SU-DHL-6 (cell line): Measurements from ENCODE around the gene SH3PXD2B.

Experiments
- H2AFZ ChIP-seq: fragments of 200-600 bp; sonication (generic); 2 replicates; pipeline ENCODE4 v1.6.1; 2014; ENCODE audit warnings: low read depth, mild to moderate bottlenecking, moderate library complexity, mixed read lengths, antibody characterized with exemption, low read length; ENCODE audit not compliant: severe bottlenecking
- H3F3A ChIP-seq: fragments of 200-600 bp; shearing (Covaris generic); 2 replicates; pipeline ENCODE4 v1.6.0; 2016; ENCODE audit warnings: antibody characterized with exemption, mild to moderate bottlenecking; ENCODE audit not compliant: insufficient read depth
- H3K27ac ChIP-seq: fragments of 200-600 bp; sonication (generic); 2 replicates; pipeline ENCODE4 v1.5.1; 2016; ENCODE audit warnings: low read depth, mild to moderate bottlenecking, low read length, moderate library complexity, mixed read lengths
- H3K27me3 ChIP-seq: fragments of 200-600 bp; sonication (generic), shearing (Covaris generic); 2 replicates; pipeline ENCODE4 v1.6.0; 2014; ENCODE audit warnings: mild to moderate bottlenecking, low read length
- H3K36me3 ChIP-seq: fragments of 200-600 bp; sonication (generic); 2 replicates; pipeline ENCODE4 v1.6.1; 2014; ENCODE audit warnings: mild to moderate bottlenecking, low read length, mixed read lengths
- H3K4me2 ChIP-seq: fragments of 300-600, 200-600 bp; shearing (Covaris generic), sonication (generic); 2 replicates; pipeline ENCODE4 v1.6.0; 2014; ENCODE audit warnings: low read length, low read depth, mild to moderate bottlenecking; ENCODE audit not compliant: poor library complexity, severe bottlenecking
- H3K4me3 ChIP-seq: fragments of 200-600 bp; sonication (generic); 2 replicates; pipeline ENCODE4 v1.5.1; 2014; ENCODE audit warnings: antibody characterized with exemption, low read length, mild to moderate bottlenecking, mixed read lengths; ENCODE audit not compliant: insufficient read depth, poor library complexity, severe bottlenecking
- H3K79me2 ChIP-seq: fragments of 200-600 bp; sonication (generic); 2 replicates; pipeline ENCODE4 v1.6.1; 2014; ENCODE audit warnings: mild to moderate bottlenecking, low read length, moderate library complexity; ENCODE audit not compliant: insufficient read depth
- H3K9ac ChIP-seq: fragments of 200-600 bp; sonication (generic); 2 replicates; pipeline ENCODE4 v1.7.0; 2014; ENCODE audit warnings: mild to moderate bottlenecking, low read length
- H3K9me2 ChIP-seq: fragments of 200-600 bp; sonication (generic); replicated peaks from 2 replicates; pipeline ENCODE4 v1.6.1; 2014; ENCODE audit warnings: low read length; ENCODE audit not compliant: insufficient read depth
- H3K9me3 ChIP-seq: fragments of 200-600 bp; sonication (generic); 2 replicates; pipeline ENCODE4 v1.6.1; 2014; ENCODE audit warnings: low read length, mixed read lengths; ENCODE audit not compliant: insufficient read depth
- H4K20me1 ChIP-seq: fragments of 200-600 bp; sonication (generic); 2 replicates; pipeline ENCODE4 v1.6.1; 2014; ENCODE audit warnings: low read depth, mild to moderate bottlenecking, antibody characterized with exemption, low read length, moderate library complexity, mixed read lengths
- CTCF ChIP-seq: fragments of 200-600 bp; sonication (generic); IDR thresholded peaks from one replicate; pipeline ENCODE4 v1.5.1; 2017; ENCODE audit warnings: antibody characterized with exemption, mild to moderate bottlenecking, low read length, moderate library complexity; ENCODE audit not compliant: insufficient read depth, poor library complexity, severe bottlenecking
- EZH2phosphoT487 ChIP-seq: fragments of 200-600 bp; sonication (generic), shearing (Covaris generic); conservative IDR thresholded peaks from 2 replicates; pipeline ENCODE4 v1.6.1; 2018; ENCODE audit warnings: mild to moderate bottlenecking, antibody characterized with exemption, low read length, moderate library complexity, mixed read lengths

The SH3PXD2B gene

GRCh38 chr5:172396220-172396619 is 58.1 kb downstream of the SH3PXD2B start:
- Histone ChIP-seq H3K9me3 (no peaks in the 10 kb centered on the region), H3K27me3 (no peaks in the 10 kb centered on the region), H3K9me2 (no peaks in the 10 kb centered on the region), H3K4me3 (no peak overlapping the region), H3K36me3 (no peaks in the 10 kb centered on the region), H2AFZ (no peak overlapping the region), H4K20me1 (no peaks in the 10 kb centered on the region), H3K9ac (no peak overlapping the region), H3K27ac (no peak overlapping the region), H3F3A (no peaks in the 10 kb centered on the region), H3K79me2 (no peaks in the 10 kb centered on the region), H3K4me2 (no peak overlapping the region)
- TF ChIP-seq CTCF (no peak), EZH2phosphoT487 (no peak)

GRCh38 chr5:172395483-172395882 is 58.8 kb downstream of the SH3PXD2B start:
- Histone ChIP-seq H3K27ac (no peak overlapping the region), H4K20me1 (no peaks in the 10 kb centered on the region)
- TF ChIP-seq EZH2phosphoT487 (no peak), CTCF (no peak)

GRCh38 chr5:172389578-172390112 is 64.7 kb downstream of the SH3PXD2B start:
- no peak overlapping the region for H3K27ac ChIP-seq
- H3K27me3 ChIP-seq, result no peaks in the 10 kb centered on the region
- H3K4me2 ChIP-seq, result no peak overlapping the region
- H3K9me2 ChIP-seq, result no peaks in the 10 kb centered on the region
- TF ChIP-seq CTCF (no peak), EZH2phosphoT487 (no peak)
- no peaks in the 10 kb centered on the region for H3F3A ChIP-seq
- H4K20me1 ChIP-seq, result no peaks in the 10 kb centered on the region
- no peaks in the 10 kb centered on the region for H3K36me3 ChIP-seq
- no peak overlapping the region for H3K4me3 ChIP-seq
- H2AFZ ChIP-seq, result no peak overlapping the region
- no peaks in the 10 kb centered on the region for H3K9me3 ChIP-seq
- H3K9ac ChIP-seq, result no peak overlapping the region
- no peaks in the 10 kb centered on the region for H3K79me2 ChIP-seq

More at GRCh38 chr5:172395483-172395882, 58.8 kb downstream of the SH3PXD2B start:
- Histone ChIP-seq H3K9me3 (no peaks in the 10 kb centered on the region), H3K4me2 (no peak overlapping the region), H2AFZ (no peak overlapping the region), H3K9me2 (no peaks in the 10 kb centered on the region), H3K36me3 (no peaks in the 10 kb centered on the region), H3K27me3 (no peaks in the 10 kb centered on the region), H3K4me3 (no peak overlapping the region), H3K9ac (no peak overlapping the region), H3F3A (no peaks in the 10 kb centered on the region), H3K79me2 (no peaks in the 10 kb centered on the region)
